ENCODE results near the gene TBCD.

GRCh38 chr17:82930043-82930923, 178.4 kb downstream of the TBCD start:
- TF ChIP-seq CTCF (conservative IDR thresholded peaks at IDR 0.05 in 1 of 2, IDR thresholded peaks at IDR 0.05 in 1 of 2; ENCODE audit: extremely low read depth in 1 of 2, insufficient read depth in 1 of 2, low read depth in 1 of 2, low read length in 2 of 2) (no peak), EZH2 (IDR thresholded peaks at IDR 0.05; ENCODE audit: borderline replicate concordance, low read length) (no peak)

Data from mammary epithelial cell (primary cell).